HG03064 (cell line): ENCODE results near the gene RAMP1.

Experiments
- ATAC-seq: cut with Tn5 transposase; IDR thresholded peaks from one replicate; pipeline ENCODE4 v1.9.1; 2021; ENCODE audit warnings: low read depth; ENCODE audit not compliant: unreplicated experiment

RAMP1 gene

GRCh38 chr2:237876061-237876526 lies 16.7 kb downstream of the RAMP1 start:
- no peak for ATAC-seq

- no peak for ATAC-seq
These were observed 17.1 kb downstream of the RAMP1 start for GRCh38 chr2:237876532-237876931.

GRCh38 chr2:237876951-237877491 lies 17.6 kb downstream of the RAMP1 start:
- no peak for ATAC-seq

- ATAC-seq, result no peak
These were observed 18.3 kb downstream of the RAMP1 start for GRCh38 chr2:237877576-237878307.

GRCh38 chr2:237878321-237879057 lies 19.1 kb downstream of the RAMP1 start:
- no peak for ATAC-seq

- no peak for ATAC-seq
These were observed 19.6 kb downstream of the RAMP1 start for GRCh38 chr2:237879058-237879430.

GRCh38 chr2:237879991-237880560 lies 20.7 kb downstream of the RAMP1 start:
- no peak for ATAC-seq

GRCh38 chr2:237882510-237883481 lies 23.4 kb downstream of the RAMP1 start:
- no peak for ATAC-seq

- ATAC-seq, result no peak
These were observed 24.6 kb downstream of the RAMP1 start for GRCh38 chr2:237883951-237884446.

- ATAC-seq, result no peak
These were observed 25.3 kb downstream of the RAMP1 start for GRCh38 chr2:237884681-237885080.

- no peak for ATAC-seq
These were observed 25.9 kb downstream of the RAMP1 start for GRCh38 chr2:237885111-237885930.

GRCh38 chr2:237885931-237886684 lies 26.7 kb downstream of the RAMP1 start:
- no peak for ATAC-seq

- no peak for ATAC-seq
These were observed 27.5 kb downstream of the RAMP1 start for GRCh38 chr2:237886685-237887481.

GRCh38 chr2:237888389-237888788 lies 29.0 kb downstream of the RAMP1 start:
- ATAC-seq, result no peak

- no peak for ATAC-seq
These were observed 29.6 kb downstream of the RAMP1 start for GRCh38 chr2:237889016-237889415.

GRCh38 chr2:237889811-237890210 lies 30.4 kb downstream of the RAMP1 start:
- ATAC-seq, result no peak

GRCh38 chr2:237892478-237892877 lies 33.1 kb downstream of the RAMP1 start:
- ATAC-seq, result no peak
